CD14-positive monocyte (primary cell): ENCODE data around the gene EPB41L4A. TPM values are rescaled to one million over a fixed set of nuclear protein-coding genes. Genes with fewer than 3 reads are reported as not detected.
A peak's percentile ranks its signal among the peaks of the same experiment; 100 is the strongest.

Experiments
- DNase-seq, 3 donors: peaks; one replicate each; pipeline ENCODE4 v3.0.0-alpha.2; 2011 to 2022
- H2AFZ ChIP-seq: 2 replicates; pipeline ENCODE4 v1.6.0; 2012; ENCODE audit warnings: mild to moderate bottlenecking, low read depth, low read length, inconsistent platforms; ENCODE audit not compliant: insufficient read depth, poor library complexity, severe bottlenecking
- H3K27ac ChIP-seq, 2 donors: 1 replicate in 1 of 2; 2 replicates in 1 of 2; pipeline ENCODE4 v1.5.1; 2012 to 2013; ENCODE audit warnings: low read length in 2 of 2, control low read depth in 1 of 2, inconsistent platforms in 1 of 2, low read depth in 1 of 2, mild to moderate bottlenecking in 1 of 2
- H3K27me3 ChIP-seq, 2 donors: one replicate each; pipeline versions ENCODE4 v1.6.0 to v1.6.1; 2011 to 2013; ENCODE audit warnings: low read length in 2 of 2; ENCODE audit not compliant: control insufficient read depth in 2 of 2, insufficient read depth in 2 of 2
- H3K36me3 ChIP-seq, 2 donors: replicated peaks in 1 of 2; 1 replicate in 1 of 2; 2 replicates in 1 of 2; pipeline versions ENCODE4 v1.5.1 to v1.6.1; 2012 to 2013; ENCODE audit warnings: low read length in 2 of 2, control low read depth in 1 of 2, inconsistent platforms in 1 of 2, mild to moderate bottlenecking in 1 of 2; ENCODE audit not compliant: insufficient read depth in 2 of 2, control insufficient read depth in 1 of 2
- H3K4me1 ChIP-seq, 2 donors: 1 replicate in 1 of 2; 2 replicates in 1 of 2; pipeline versions ENCODE4 v1.5.1 to v1.6.1; 2012 to 2013; ENCODE audit warnings: low read length in 2 of 2, control low read depth in 1 of 2, inconsistent platforms in 1 of 2, mild to moderate bottlenecking in 1 of 2, moderate library complexity in 1 of 2; ENCODE audit not compliant: insufficient read depth in 2 of 2, control insufficient read depth in 1 of 2
- H3K4me2 ChIP-seq: replicated peaks from 2 replicates; pipeline ENCODE3; 2012; ENCODE audit warnings: low read length, moderate library complexity, mild to moderate bottlenecking; ENCODE audit not compliant: poor library complexity, severe bottlenecking; ENCODE audit errors: extremely low read depth
- H3K4me3 ChIP-seq, 3 experiments: fragments of 200-600 bp in 1 of 3; sonication (generic) in 1 of 3; replicated peaks in 1 of 3; 1 replicate in 2 of 3; 2 replicates in 1 of 3; pipeline ENCODE4 v1.5.1; 2011 to 2013; ENCODE audit warnings: low read length in 3 of 3, mild to moderate bottlenecking in 3 of 3, control low read depth in 2 of 3, low read depth in 2 of 3, inconsistent platforms in 1 of 3, moderate library complexity in 1 of 3
- H3K79me2 ChIP-seq: 2 replicates; pipeline ENCODE4 v1.6.0; 2012; ENCODE audit warnings: mild to moderate bottlenecking, control low read depth, inconsistent platforms, low read length, moderate library complexity; ENCODE audit not compliant: insufficient read depth
- H3K9ac ChIP-seq: 2 replicates; pipeline ENCODE4 v1.6.0; 2017; ENCODE audit warnings: low read length, mild to moderate bottlenecking; ENCODE audit not compliant: insufficient read depth, poor library complexity, severe bottlenecking
- H3K9me3 ChIP-seq, 2 donors: replicated peaks in 1 of 2; 1 replicate in 1 of 2; 2 replicates in 1 of 2; pipeline versions ENCODE4 v1.5.1 to v1.6.1; 2012 to 2013; ENCODE audit warnings: low read length in 2 of 2, control low read depth in 1 of 2; ENCODE audit not compliant: control insufficient read depth in 1 of 2, insufficient read depth in 1 of 2
- H4K20me1 ChIP-seq: 2 replicates; pipeline ENCODE4 v1.6.0; 2012; ENCODE audit warnings: mild to moderate bottlenecking, low read length, control low read depth, moderate library complexity; ENCODE audit not compliant: insufficient read depth
- H3K27ac Mint-ChIP-seq, 7 donors: one replicate each; pipeline ENCODE4 v1.8.0; 2020; ENCODE audit warnings: mild to moderate bottlenecking in 7 of 7, mixed read lengths in 7 of 7, moderate library complexity in 6 of 7, inconsistent platforms in 2 of 7
- H3K27me3 Mint-ChIP-seq, 3 donors: one replicate each; pipeline ENCODE4 v1.8.0; 2021 to 2022; ENCODE audit warnings: low read depth in 3 of 3, mild to moderate bottlenecking in 3 of 3, mixed read lengths in 3 of 3, moderate library complexity in 3 of 3, inconsistent platforms in 1 of 3
- H3K36me3 Mint-ChIP-seq, 2 donors: one replicate each; pipeline ENCODE4 v1.8.0; 2020; ENCODE audit warnings: mixed read lengths in 2 of 2, inconsistent platforms in 1 of 2, mild to moderate bottlenecking in 1 of 2
- H3K4me1 Mint-ChIP-seq: one replicate; pipeline ENCODE4 v1.8.0; 2020; ENCODE audit warnings: mild to moderate bottlenecking, mixed read lengths
- H3K4me3 Mint-ChIP-seq, 2 donors: one replicate each; pipeline ENCODE4 v1.8.0; 2020; ENCODE audit warnings: mild to moderate bottlenecking in 2 of 2, mixed read lengths in 2 of 2, moderate library complexity in 1 of 2
- H3K9me3 Mint-ChIP-seq, 7 donors: one replicate each; pipeline ENCODE4 v1.8.0; 2020 to 2022; ENCODE audit warnings: mixed read lengths in 7 of 7, mild to moderate bottlenecking in 6 of 7, moderate library complexity in 6 of 7, inconsistent platforms in 2 of 7
- WGBS: methylation state at CpG from one replicate; pipeline ENCODE4 v1.1.5; 2013; ENCODE audit warnings: missing lambda C conversion rate; ENCODE audit not compliant: insufficient coverage; 5-methylcytosine and 5-hydroxymethylcytosine counted together
- intact Hi-C, 2 donors: fragments of 100-400 bp; cut with micrococcal nuclease; formaldehyde crosslinking; loops; one replicate each; pipeline versions ENCODE4 v1.15.0 to v1.15.1; 2023
- polyA plus RNA-seq, 3 donors: library from polyadenylated mRNA; depleted of rRNA in 1 of 3; unstranded in 2 of 3; stranded (reverse) in 1 of 3; fragments of 300-500 nt in 2 of 3; fragments of >200 nt in 1 of 3; fragmentation: Illumina TruSeq in 2 of 3; gene quantifications; 1 replicate in 2 of 3; 2 replicates in 1 of 3; pipeline ENCODE4 v1.2.3, GENCODE V29; 2012 to 2021
- TF ChIP-seq, protein P1 (sequence below): fragments of 200-600 bp; IDR thresholded peaks from one replicate; pipeline ENCODE4 v1.8.0; 2022; ENCODE audit warnings: antibody characterized with exemption, mild to moderate bottlenecking

EPB41L4A gene
- polyA plus RNA-seq, 3 donors = 0.01 to 0.05 TPM; not detected in 1

DNA sequence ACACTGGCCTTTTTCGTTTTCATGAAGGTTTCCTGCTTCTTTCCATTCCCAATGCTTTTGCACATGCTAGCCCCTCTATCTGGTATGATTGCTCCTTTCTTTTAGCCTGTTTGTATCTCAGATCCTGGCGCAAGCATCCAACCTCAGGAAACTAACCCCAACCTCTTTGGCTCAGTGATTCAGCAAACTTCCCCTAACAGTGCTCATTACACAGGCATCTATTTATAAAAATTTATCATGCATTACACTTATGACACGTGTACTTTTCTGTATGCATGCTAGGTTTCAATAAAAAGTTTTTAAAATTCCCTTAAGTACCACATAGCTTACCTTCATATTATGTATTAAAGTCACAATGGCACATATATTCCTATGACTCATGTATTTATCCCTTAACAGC lies 218.9 kb downstream of the EPB41L4A start:
- Mint-ChIP-seq H3K27me3 (peaks cover 13 to 21% (median 17%) of the 10 kb centered on the region in 3 donors), H3K36me3 (no peaks in the 10 kb centered on the region), H3K27ac (peak overlapping the region in 1 of 7 donors; percentile 51), H3K9me3 (peaks cover 0 to 2% (median 0%) of the 10 kb centered on the region in 7 donors), H3K4me1 (peaks cover 5% of the 10 kb centered on the region), H3K4me3 (no peak overlapping the region)
- DNase-seq = peak in 2 of 3 donors; percentile 12 to 40
- Histone ChIP-seq H3K9ac (no peak overlapping the region), H3K9me3 (no peaks in the 10 kb centered on the region), H3K4me1 (no peaks in the 10 kb centered on the region), H3K4me2 (no peak overlapping the region), H3K36me3 (no peaks in the 10 kb centered on the region), H3K27me3 (peaks cover 24 to 26% of the 10 kb centered on the region in 2 donors), H3K27ac (no peak overlapping the region), H3K79me2 (no peaks in the 10 kb centered on the region), H3K4me3 (no peak overlapping the region), H2AFZ (no peak overlapping the region), H4K20me1 (no peaks in the 10 kb centered on the region)
- 37% methylated on average over 2 of the region's 3 CpGs for WGBS
- TF ChIP-seq, protein P1, sequence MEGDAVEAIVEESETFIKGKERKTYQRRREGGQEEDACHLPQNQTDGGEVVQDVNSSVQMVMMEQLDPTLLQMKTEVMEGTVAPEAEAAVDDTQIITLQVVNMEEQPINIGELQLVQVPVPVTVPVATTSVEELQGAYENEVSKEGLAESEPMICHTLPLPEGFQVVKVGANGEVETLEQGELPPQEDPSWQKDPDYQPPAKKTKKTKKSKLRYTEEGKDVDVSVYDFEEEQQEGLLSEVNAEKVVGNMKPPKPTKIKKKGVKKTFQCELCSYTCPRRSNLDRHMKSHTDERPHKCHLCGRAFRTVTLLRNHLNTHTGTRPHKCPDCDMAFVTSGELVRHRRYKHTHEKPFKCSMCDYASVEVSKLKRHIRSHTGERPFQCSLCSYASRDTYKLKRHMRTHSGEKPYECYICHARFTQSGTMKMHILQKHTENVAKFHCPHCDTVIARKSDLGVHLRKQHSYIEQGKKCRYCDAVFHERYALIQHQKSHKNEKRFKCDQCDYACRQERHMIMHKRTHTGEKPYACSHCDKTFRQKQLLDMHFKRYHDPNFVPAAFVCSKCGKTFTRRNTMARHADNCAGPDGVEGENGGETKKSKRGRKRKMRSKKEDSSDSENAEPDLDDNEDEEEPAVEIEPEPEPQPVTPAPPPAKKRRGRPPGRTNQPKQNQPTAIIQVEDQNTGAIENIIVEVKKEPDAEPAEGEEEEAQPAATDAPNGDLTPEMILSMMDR = no peak
- intact Hi-C loops = no loop called here

DNA sequence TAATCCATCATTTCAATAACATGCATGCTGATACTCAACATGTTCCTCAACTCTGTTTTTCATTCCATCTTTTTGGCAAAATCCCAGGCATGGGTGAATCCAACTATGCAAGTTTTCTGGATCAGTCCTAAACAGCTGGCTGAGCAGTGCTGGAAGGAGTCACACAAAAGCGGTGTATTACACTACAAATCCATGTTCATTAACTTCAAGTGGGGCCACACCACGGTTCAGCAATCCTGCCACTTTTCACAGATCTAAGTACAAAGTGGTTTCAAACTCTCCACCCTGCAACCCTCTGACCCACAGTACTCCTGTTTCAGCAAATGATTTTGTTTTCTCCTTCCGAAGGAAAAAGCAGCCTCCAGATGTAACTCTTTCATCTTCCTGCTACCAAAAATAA lies 222.5 kb downstream of the EPB41L4A start:
- H3K9me3 Mint-ChIP-seq = peaks cover 0 to 1% (median 0%) of the 10 kb centered on the region in 7 donors
- H3K9ac ChIP-seq = no peak overlapping the region
- H3K4me1 ChIP-seq = no peaks in the 10 kb centered on the region
- DNase-seq = no peak
- no peaks in the 10 kb centered on the region for H4K20me1 ChIP-seq
- H3K4me2 ChIP-seq = no peak overlapping the region
- H3K9me3 ChIP-seq = no peaks in the 10 kb centered on the region
- peaks cover 6 to 18% (median 6%) of the 10 kb centered on the region in 3 donors for H3K27me3 Mint-ChIP-seq
- H3K27ac Mint-ChIP-seq = no peak overlapping the region
- H2AFZ ChIP-seq = no peak overlapping the region
- intact Hi-C loops = no loop called here
- H3K27me3 ChIP-seq = peaks cover 22% of the 10 kb centered on the region in 2 donors
- no peak overlapping the region for H3K27ac ChIP-seq
- no peaks in the 10 kb centered on the region for H3K36me3 Mint-ChIP-seq
- no peaks in the 10 kb centered on the region for H3K79me2 ChIP-seq
- 100% methylated on average over 2 of the region's 3 CpGs for WGBS
- peaks cover 5% of the 10 kb centered on the region for H3K4me1 Mint-ChIP-seq
- H3K36me3 ChIP-seq = no peaks in the 10 kb centered on the region
- no peak overlapping the region for H3K4me3 Mint-ChIP-seq
- TF ChIP-seq, protein P1 = no peak
- no peak overlapping the region for H3K4me3 ChIP-seq
